ENCODE data around the gene SIRT5. TPM values are rescaled to one million over a fixed set of nuclear protein-coding genes. Genes with fewer than 3 reads are reported as not detected.

The SIRT5 gene
- total and polyA plus RNA-seq, 2 donors from 2014 or later, result 12.0 to 16.8 TPM

GRCh38 chr6:13536796-13537526 is 37.4 kb upstream of the SIRT5 start:
- peak in 2 of 5 donors; percentile 34 to 55 for DNase-seq
- Histone ChIP-seq H3K9me3 (ENCODE audit: control insufficient read depth in 2 of 3, insufficient read depth in 1 of 3, low read length in 3 of 3) (no peaks in the 10 kb centered on the region), H3K36me3 (ENCODE audit: control insufficient read depth in 2 of 3, insufficient read depth in 3 of 3, low read length in 3 of 3) (no peaks in the 10 kb centered on the region), H3K4me3 (ENCODE audit: low read length in 3 of 3) (no peak overlapping the region), H3K9ac (ENCODE audit: low read length in 3 of 3) (no peak overlapping the region), H3K27me3 (ENCODE audit: control insufficient read depth, insufficient read depth, low read length) (no peaks in the 10 kb centered on the region), H3K4me1 (ENCODE audit: control insufficient read depth in 2 of 3, insufficient read depth in 2 of 3, low read depth in 1 of 3, low read length in 3 of 3) (no peaks in the 10 kb centered on the region), H3K27ac (ENCODE audit: low read depth in 2 of 2, low read length in 2 of 2) (no peak overlapping the region)
- intact Hi-C loops (cut with DNase I), result loop anchor here (10.0 kb wide), 1 partner anchor 202 kb away; no protein-coding TSS in a partner anchor
- no peak for FAIRE-seq
- TF ChIP-seq, protein P1, sequence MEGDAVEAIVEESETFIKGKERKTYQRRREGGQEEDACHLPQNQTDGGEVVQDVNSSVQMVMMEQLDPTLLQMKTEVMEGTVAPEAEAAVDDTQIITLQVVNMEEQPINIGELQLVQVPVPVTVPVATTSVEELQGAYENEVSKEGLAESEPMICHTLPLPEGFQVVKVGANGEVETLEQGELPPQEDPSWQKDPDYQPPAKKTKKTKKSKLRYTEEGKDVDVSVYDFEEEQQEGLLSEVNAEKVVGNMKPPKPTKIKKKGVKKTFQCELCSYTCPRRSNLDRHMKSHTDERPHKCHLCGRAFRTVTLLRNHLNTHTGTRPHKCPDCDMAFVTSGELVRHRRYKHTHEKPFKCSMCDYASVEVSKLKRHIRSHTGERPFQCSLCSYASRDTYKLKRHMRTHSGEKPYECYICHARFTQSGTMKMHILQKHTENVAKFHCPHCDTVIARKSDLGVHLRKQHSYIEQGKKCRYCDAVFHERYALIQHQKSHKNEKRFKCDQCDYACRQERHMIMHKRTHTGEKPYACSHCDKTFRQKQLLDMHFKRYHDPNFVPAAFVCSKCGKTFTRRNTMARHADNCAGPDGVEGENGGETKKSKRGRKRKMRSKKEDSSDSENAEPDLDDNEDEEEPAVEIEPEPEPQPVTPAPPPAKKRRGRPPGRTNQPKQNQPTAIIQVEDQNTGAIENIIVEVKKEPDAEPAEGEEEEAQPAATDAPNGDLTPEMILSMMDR (IDR thresholded peaks at IDR 0.05; ENCODE audit: borderline replicate concordance, extremely low read depth, insufficient read depth), result no peak

- DNase-seq, result no peak
- Histone ChIP-seq H3K36me3 (ENCODE audit: control insufficient read depth in 2 of 3, insufficient read depth in 3 of 3, low read length in 3 of 3) (no peaks in the 10 kb centered on the region), H3K4me3 (ENCODE audit: low read length in 3 of 3) (no peak overlapping the region), H3K9ac (ENCODE audit: low read length in 3 of 3) (no peak overlapping the region), H3K9me3 (ENCODE audit: control insufficient read depth in 2 of 3, insufficient read depth in 1 of 3, low read length in 3 of 3) (no peaks in the 10 kb centered on the region), H3K27ac (ENCODE audit: low read depth in 2 of 2, low read length in 2 of 2) (no peak overlapping the region), H3K27me3 (ENCODE audit: control insufficient read depth, insufficient read depth, low read length) (no peaks in the 10 kb centered on the region), H3K4me1 (ENCODE audit: control insufficient read depth in 2 of 3, insufficient read depth in 2 of 3, low read depth in 1 of 3, low read length in 3 of 3) (no peaks in the 10 kb centered on the region)
- TF ChIP-seq, protein P1 (IDR thresholded peaks at IDR 0.05; ENCODE audit: borderline replicate concordance, extremely low read depth, insufficient read depth), result no peak
- no peak for FAIRE-seq
- intact Hi-C loops (cut with DNase I), result loop anchor here (10.0 kb wide), 1 partner anchor 203 kb away; no protein-coding TSS in a partner anchor
Measured at GRCh38 chr6:13537527-13537897, 36.9 kb upstream of the SIRT5 start.

GRCh38 chr6:13538084-13538483 is 36.3 kb upstream of the SIRT5 start:
- Histone ChIP-seq H3K27me3 (ENCODE audit: control insufficient read depth, insufficient read depth, low read length) (no peaks in the 10 kb centered on the region), H3K27ac (ENCODE audit: low read depth in 2 of 2, low read length in 2 of 2) (no peak overlapping the region), H3K4me1 (ENCODE audit: control insufficient read depth in 2 of 3, insufficient read depth in 2 of 3, low read depth in 1 of 3, low read length in 3 of 3) (no peaks in the 10 kb centered on the region), H3K9ac (ENCODE audit: low read length in 3 of 3) (no peak overlapping the region), H3K36me3 (ENCODE audit: control insufficient read depth in 2 of 3, insufficient read depth in 3 of 3, low read length in 3 of 3) (no peaks in the 10 kb centered on the region), H3K4me3 (ENCODE audit: low read length in 3 of 3) (no peak overlapping the region), H3K9me3 (ENCODE audit: control insufficient read depth in 2 of 3, insufficient read depth in 1 of 3, low read length in 3 of 3) (no peaks in the 10 kb centered on the region)
- FAIRE-seq, result no peak
- intact Hi-C loops (cut with DNase I), result loop anchor here (10.0 kb wide), 1 partner anchor 203 kb away; no protein-coding TSS in a partner anchor
- peak in 2 of 5 donors; percentile 44 to 71 for DNase-seq
- TF ChIP-seq, protein P1 (IDR thresholded peaks at IDR 0.05; ENCODE audit: borderline replicate concordance, extremely low read depth, insufficient read depth), result peak; percentile 52
